Left ventricle myocardium inferior (tissue), 1 donor: ENCODE data around the gene ZFP1. TPM values are rescaled to one million over a fixed set of nuclear protein-coding genes. Genes with fewer than 3 reads are reported as not detected.
"Not testable (repeated sequence)": the region's sequence is repeated elsewhere in the genome, so short reads cannot be mapped to it uniquely, and the experiment has no call there.

Experiments used
- DNase-seq: peaks from one replicate; pipeline ENCODE4 v3.0.0-alpha.2; 2020
- H3K27ac ChIP-seq: fragments of 200-600 bp; replicated peaks from 2 replicates; pipeline ENCODE4 v1.8.0; 2021
- H3K27me3 ChIP-seq: fragments of 200-600 bp; 2 replicates; pipeline ENCODE4 v1.8.0; 2021; ENCODE audit warnings: low read depth
- H3K36me3 ChIP-seq: fragments of 200-600 bp; 2 replicates; pipeline ENCODE4 v1.8.0; 2021
- H3K4me1 ChIP-seq: fragments of 200-600 bp; 2 replicates; pipeline ENCODE4 v1.8.0; 2021
- H3K4me3 ChIP-seq: fragments of 200-600 bp; 2 replicates; pipeline ENCODE4 v1.8.0; 2021; ENCODE audit warnings: mild to moderate bottlenecking, moderate library complexity
- H3K9me3 ChIP-seq: fragments of 200-600 bp; replicated peaks from 2 replicates; pipeline ENCODE4 v1.8.0; 2021
- intact Hi-C: fragments of 100-400 bp; cut with micrococcal nuclease; formaldehyde crosslinking; loops from one replicate; pipeline ENCODE4 v1.11.0; 2022
- total RNA-seq: library from RNA; stranded (reverse); fragmentation: NEBNext Ultra II Directional; extraction: Animal tissue kit (Norgen Biotek cat#: 25700); gene quantifications from one replicate; pipeline ENCODE4 v1.2.1, GENCODE V29; 2021
- TF ChIP-seq, protein P1 (sequence below): fragments of 200-600 bp; IDR thresholded peaks from 2 replicates; pipeline ENCODE4 v1.8.0; 2021; ENCODE audit warnings: antibody characterized with exemption, mild to moderate bottlenecking, borderline replicate concordance
- donor health status: DM: no; HTN: yes; CAD: no; lungs with severe emphysema.

Gene ZFP1
- total RNA-seq, 1 donor from 2014 or later, result 6.7 TPM

GRCh38 chr16:75209944-75210343 lies 61.6 kb downstream of the ZFP1 start:
- no peak overlapping the region for H3K4me3 ChIP-seq
- TF ChIP-seq, protein P1, sequence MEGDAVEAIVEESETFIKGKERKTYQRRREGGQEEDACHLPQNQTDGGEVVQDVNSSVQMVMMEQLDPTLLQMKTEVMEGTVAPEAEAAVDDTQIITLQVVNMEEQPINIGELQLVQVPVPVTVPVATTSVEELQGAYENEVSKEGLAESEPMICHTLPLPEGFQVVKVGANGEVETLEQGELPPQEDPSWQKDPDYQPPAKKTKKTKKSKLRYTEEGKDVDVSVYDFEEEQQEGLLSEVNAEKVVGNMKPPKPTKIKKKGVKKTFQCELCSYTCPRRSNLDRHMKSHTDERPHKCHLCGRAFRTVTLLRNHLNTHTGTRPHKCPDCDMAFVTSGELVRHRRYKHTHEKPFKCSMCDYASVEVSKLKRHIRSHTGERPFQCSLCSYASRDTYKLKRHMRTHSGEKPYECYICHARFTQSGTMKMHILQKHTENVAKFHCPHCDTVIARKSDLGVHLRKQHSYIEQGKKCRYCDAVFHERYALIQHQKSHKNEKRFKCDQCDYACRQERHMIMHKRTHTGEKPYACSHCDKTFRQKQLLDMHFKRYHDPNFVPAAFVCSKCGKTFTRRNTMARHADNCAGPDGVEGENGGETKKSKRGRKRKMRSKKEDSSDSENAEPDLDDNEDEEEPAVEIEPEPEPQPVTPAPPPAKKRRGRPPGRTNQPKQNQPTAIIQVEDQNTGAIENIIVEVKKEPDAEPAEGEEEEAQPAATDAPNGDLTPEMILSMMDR, result no peak
- H3K4me1 ChIP-seq, result no peaks in the 10 kb centered on the region
- no peaks in the 10 kb centered on the region for H3K9me3 ChIP-seq
- H3K27me3 ChIP-seq, result peaks cover 12% of the 10 kb centered on the region
- intact Hi-C loops, result no loop called here
- no peak for DNase-seq
- H3K36me3 ChIP-seq, result no peaks in the 10 kb centered on the region
- no peak overlapping the region for H3K27ac ChIP-seq

DNA sequence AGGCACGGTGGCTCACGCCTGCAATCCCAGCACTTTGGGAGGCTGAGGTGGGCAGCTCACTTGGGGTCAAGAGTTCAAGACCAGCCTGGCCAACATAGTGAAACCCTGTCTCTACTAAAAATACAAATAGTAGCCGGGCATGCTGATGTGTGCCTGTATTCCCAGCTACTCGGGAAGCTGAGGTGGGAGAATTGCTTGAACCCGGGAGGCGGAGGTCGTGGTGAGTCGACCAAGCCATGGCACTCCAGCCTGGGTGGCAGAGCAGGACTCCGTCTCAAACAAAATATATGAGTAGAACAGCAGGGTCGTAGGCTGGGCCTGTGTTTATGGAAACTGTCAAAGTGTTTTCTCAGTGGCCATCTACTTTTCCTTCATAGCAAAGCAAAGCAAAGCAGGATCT lies 63.0 kb downstream of the ZFP1 start:
- H3K36me3 ChIP-seq, intact Hi-C loops, DNase-seq, H3K27me3 ChIP-seq, H3K27ac ChIP-seq, H3K4me3 ChIP-seq, H3K9me3 ChIP-seq, H3K4me1 ChIP-seq: not testable (repeated sequence)

DNA sequence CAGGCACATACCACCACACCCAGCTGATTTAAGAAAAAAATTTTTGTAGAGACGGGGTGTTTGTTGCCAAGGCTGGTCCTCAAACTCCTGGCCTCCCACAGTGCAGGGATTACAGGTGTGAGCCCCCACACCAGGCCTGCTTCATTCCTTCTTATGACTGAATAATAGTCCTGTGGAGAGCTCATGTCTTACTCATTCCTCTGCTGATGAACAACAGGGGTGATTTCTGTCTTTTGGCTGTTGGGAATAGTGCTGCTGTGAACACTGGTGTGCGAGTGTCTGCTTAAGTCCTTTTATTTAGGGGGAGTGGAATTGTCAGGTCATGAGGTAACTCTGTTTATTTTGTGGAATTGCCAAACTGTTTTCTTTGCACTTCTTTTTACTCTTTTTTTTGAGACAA lies 67.8 kb downstream of the ZFP1 start:
- Histone ChIP-seq H3K36me3 (no peaks in the 10 kb centered on the region), H3K27me3 (no peaks in the 10 kb centered on the region), H3K4me1 (no peaks in the 10 kb centered on the region), H3K27ac (no peak overlapping the region), H3K4me3 (no peak overlapping the region), H3K9me3 (no peaks in the 10 kb centered on the region)
- intact Hi-C loops, result no loop called here
- TF ChIP-seq, protein P1, result no peak
- DNase-seq, result no peak

- Histone ChIP-seq H3K27ac (no peak overlapping the region), H3K36me3 (no peaks in the 10 kb centered on the region)
- intact Hi-C loops, result no loop called here
Measured at GRCh38 chr16:75216576-75216975, 68.3 kb downstream of the ZFP1 start.

DNA sequence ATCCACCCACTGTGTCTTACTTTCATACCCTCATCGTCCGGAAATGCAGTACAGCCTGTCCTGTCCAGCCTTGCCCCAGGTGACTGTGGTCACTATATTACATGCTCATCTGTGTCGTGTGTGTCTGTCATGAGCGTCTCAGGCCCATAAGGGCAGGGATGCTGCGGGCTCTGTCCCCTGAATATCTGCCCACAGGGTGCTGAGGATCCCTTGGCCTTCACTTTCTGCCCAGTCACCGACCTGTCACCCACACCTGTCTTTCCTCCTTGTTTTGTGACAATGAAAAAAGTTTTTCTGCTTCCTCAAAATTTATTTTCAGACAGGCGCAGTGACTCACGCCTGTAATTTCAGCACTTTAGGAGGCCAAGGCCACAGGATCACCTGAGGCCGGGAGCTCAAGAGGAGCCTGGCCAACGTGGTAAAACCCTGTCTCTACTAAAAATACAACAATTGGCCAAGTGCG lies 69.1 kb downstream of the ZFP1 start:
- Histone ChIP-seq H3K36me3 (no peaks in the 10 kb centered on the region), H3K4me3 (no peak overlapping the region), H3K9me3 (no peaks in the 10 kb centered on the region), H3K27me3 (no peaks in the 10 kb centered on the region), H3K4me1 (no peaks in the 10 kb centered on the region), H3K27ac (no peak overlapping the region)
- TF ChIP-seq, protein P1, result no peak
- DNase-seq, result no peak
- intact Hi-C loops, result no loop called here

More at GRCh38 chr16:75216576-75216975, 68.3 kb downstream of the ZFP1 start:
- TF ChIP-seq, protein P1, result no peak
- Histone ChIP-seq H3K9me3 (no peaks in the 10 kb centered on the region), H3K4me1 (no peaks in the 10 kb centered on the region), H3K27me3 (no peaks in the 10 kb centered on the region), H3K4me3 (no peak overlapping the region)
- no peak for DNase-seq

DNA sequence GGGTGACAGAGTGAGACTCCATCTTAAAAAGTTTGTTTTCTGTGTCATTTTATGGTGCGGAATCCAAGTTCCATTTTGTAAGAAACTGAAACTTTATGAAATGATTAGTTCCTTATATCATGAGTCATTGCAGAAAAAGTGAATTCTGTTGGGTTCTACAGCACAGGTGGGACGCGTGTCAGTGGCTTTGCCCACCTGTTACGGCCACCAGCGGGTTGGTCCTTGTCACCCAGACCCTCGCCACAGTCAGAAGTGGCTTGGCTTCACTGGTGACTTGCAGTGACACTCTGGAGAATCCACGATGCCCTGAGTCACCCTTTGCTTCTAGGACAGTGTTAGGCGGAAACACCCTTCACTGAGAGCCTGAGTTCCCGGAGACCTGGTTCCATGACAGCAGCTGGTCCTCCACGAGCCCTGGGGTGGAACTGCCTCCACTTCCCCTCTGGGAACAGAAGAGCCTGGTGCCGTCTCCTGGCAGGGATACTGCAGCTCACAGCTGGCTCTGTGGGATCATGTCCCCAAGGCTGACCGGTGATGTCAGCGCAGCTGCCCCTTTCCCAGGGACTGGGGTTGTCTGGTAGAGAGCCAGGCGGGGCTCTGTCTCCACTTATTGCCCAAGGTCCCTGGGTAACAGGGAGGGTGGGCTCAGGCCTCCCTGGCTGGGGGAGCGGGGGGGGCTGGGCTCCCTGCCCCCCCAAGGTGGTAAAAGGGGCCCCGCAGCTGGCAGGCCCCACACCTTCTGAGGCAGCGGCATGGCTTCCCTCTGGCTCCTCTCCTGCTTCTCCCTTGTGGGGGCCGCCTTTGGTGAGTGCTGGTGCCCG lies 70.1 kb downstream of the ZFP1 start, which contains the start of gene CTRB1:
Gene CTRB1, plus strand, starts transcription at position 733 of the 821 bp plus-strand sequence. Its CDS starts 20 bp downstream, at position 753.
- Histone ChIP-seq H3K36me3 (no peaks in the 10 kb centered on the region), H3K27me3 (no peaks in the 10 kb centered on the region), H3K9me3 (no peaks in the 10 kb centered on the region), H3K4me3 (no peak within 1 kb of the TSS), H3K4me1 (no peaks in the 10 kb centered on the region), H3K27ac (no peak within 1 kb of the TSS)
- no peak for DNase-seq
- intact Hi-C loops, result no loop called here
- TF ChIP-seq, protein P1, result no peak
